Neural progenitor cell (in vitro differentiated cells): ENCODE data around the gene ITGA11. TPM values are rescaled to one million over a fixed set of nuclear protein-coding genes. Genes with fewer than 3 reads are reported as not detected.

ENCODE experiments used
- DNase-seq: peaks from one replicate; pipeline ENCODE4 v3.0.0-alpha.2; 2016; ENCODE audit warnings: low spot score
- H2AFZ ChIP-seq: fragments of 200-600 bp; sonication (generic); replicated peaks from 2 replicates; pipeline ENCODE4 v1.6.1; 2016; ENCODE audit warnings: antibody characterized with exemption
- H3F3A ChIP-seq: fragments of 200-600 bp; sonication (generic); 2 replicates; pipeline ENCODE4 v1.6.1; 2016; ENCODE audit warnings: antibody characterized with exemption, low read depth
- H3K27ac ChIP-seq: fragments of 200-600 bp; sonication (generic); 2 replicates; pipeline ENCODE4 v1.5.1; 2016; ENCODE audit warnings: mild to moderate bottlenecking
- H3K27me3 ChIP-seq: fragments of 200-600 bp; sonication (generic); 2 replicates; pipeline ENCODE4 v1.6.1; 2016; ENCODE audit warnings: mild to moderate bottlenecking, moderate library complexity
- H3K36me3 ChIP-seq: fragments of 200-600 bp; sonication (generic); 2 replicates; pipeline ENCODE4 v1.5.1; 2016
- H3K4me1 ChIP-seq: fragments of 200-600 bp; sonication (generic); 2 replicates; pipeline ENCODE4 v1.6.1; 2016; ENCODE audit warnings: mixed run types
- H3K4me2 ChIP-seq: fragments of 200-600 bp; sonication (generic); 2 replicates; pipeline ENCODE4 v1.6.1; 2016
- H3K4me3 ChIP-seq: fragments of 200-600 bp; sonication (generic); 2 replicates; pipeline ENCODE4 v1.5.1; 2016
- H3K79me2 ChIP-seq: fragments of 200-600 bp; sonication (generic); 2 replicates; pipeline ENCODE4 v1.6.1; 2016; ENCODE audit warnings: low read depth
- H3K9ac ChIP-seq: fragments of 200-600 bp; sonication (generic); 2 replicates; pipeline ENCODE4 v1.6.1; 2016
- H3K9me3 ChIP-seq: fragments of 200-600 bp; sonication (generic); 2 replicates; pipeline ENCODE4 v1.5.1; 2016; ENCODE audit warnings: low read depth
- H4K20me1 ChIP-seq: fragments of 200-600 bp; sonication (generic); 2 replicates; pipeline ENCODE4 v1.6.1; 2016; ENCODE audit warnings: low read depth
- H3K27ac Mint-ChIP-seq: 3 replicates; pipeline ENCODE4 v1.8.0; 2021; ENCODE audit warnings: mixed read lengths
- H3K27me3 Mint-ChIP-seq: 2 replicates; pipeline ENCODE4 v1.8.0; 2022; ENCODE audit warnings: low read depth, mild to moderate bottlenecking, inconsistent platforms, moderate library complexity, mixed read lengths; ENCODE audit not compliant: insufficient read depth
- H3K36me3 Mint-ChIP-seq: 3 replicates; pipeline ENCODE4 v1.8.0; 2021; ENCODE audit warnings: mixed read lengths
- H3K4me1 Mint-ChIP-seq: 3 replicates; pipeline ENCODE4 v1.8.0; 2021; ENCODE audit warnings: mixed read lengths
- H3K4me3 Mint-ChIP-seq: 3 replicates; pipeline ENCODE4 v1.8.0; 2021; ENCODE audit warnings: mild to moderate bottlenecking, moderate library complexity, mixed read lengths
- H3K9me3 Mint-ChIP-seq: 3 replicates; pipeline ENCODE4 v1.8.0; 2020; ENCODE audit warnings: mixed read lengths
- EZH2 ChIP-seq: fragments of 200-600 bp; sonication (generic); IDR thresholded peaks from 2 replicates; pipeline ENCODE4 v1.6.1; 2017; ENCODE audit warnings: antibody characterized with exemption, mild to moderate bottlenecking, moderate library complexity
- EZH2phosphoT487 ChIP-seq: fragments of 200-600 bp; sonication (generic); IDR thresholded peaks from 2 replicates; pipeline ENCODE4 v1.6.1; 2017; ENCODE audit warnings: antibody characterized with exemption
- total RNA-seq: library from RNA; depleted of rRNA; stranded (reverse); fragments of >200 nt; gene quantifications from 2 replicates; pipeline ENCODE4 v1.2.3, GENCODE V29; 2015; ENCODE audit warnings: low replicate concordance
- TF ChIP-seq, protein P1 (sequence below): fragments of 200-600 bp; sonication (generic); IDR thresholded peaks from 2 replicates; pipeline ENCODE4 v1.5.1; 2017; ENCODE audit warnings: antibody characterized with exemption, mild to moderate bottlenecking

The ITGA11 gene
- total RNA-seq, 1 donor from 2014 or later, result not detected

DNA sequence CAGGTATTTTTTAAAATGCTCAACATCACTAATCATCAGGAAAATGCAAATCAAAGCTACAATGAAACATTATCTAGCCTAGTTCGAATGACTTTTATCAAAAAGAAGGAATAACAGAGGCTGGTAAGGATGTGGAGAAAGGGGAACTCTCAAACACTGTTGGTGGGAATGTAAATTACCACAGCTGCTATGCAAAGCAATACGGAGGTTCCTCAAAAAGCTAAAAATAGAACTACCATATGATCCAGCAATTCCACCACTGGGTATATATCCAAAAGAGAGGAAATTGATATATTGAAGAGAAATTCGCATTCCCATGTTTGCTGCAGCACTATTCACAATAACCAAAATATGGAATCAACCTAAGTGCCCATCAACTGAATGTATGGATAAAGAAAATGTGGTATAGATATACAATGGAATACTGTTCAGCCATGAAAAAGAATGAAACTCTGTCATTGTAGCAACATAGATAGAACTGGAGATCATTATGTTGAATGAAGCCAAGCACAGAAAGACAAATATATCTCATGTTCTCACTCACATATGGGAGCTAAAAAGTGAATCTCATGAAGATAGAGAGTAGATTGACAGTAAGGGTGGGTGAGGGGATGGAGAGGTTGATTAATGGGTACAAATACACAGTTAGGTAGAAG is 182.8 kb downstream of the ITGA11 start:
- H3K9me3 ChIP-seq, result peaks cover 6% of the 10 kb centered on the region
- Mint-ChIP-seq H3K36me3 (no peaks in the 10 kb centered on the region), H3K9me3 (peaks cover 7% of the 10 kb centered on the region), H3K27ac (no peak overlapping the region), H3K27me3 (peaks cover 4% of the 10 kb centered on the region), H3K4me3 (no peak overlapping the region), H3K4me1 (no peaks in the 10 kb centered on the region)
- H3K27me3 ChIP-seq, result no peaks in the 10 kb centered on the region
- TF ChIP-seq, protein P1, sequence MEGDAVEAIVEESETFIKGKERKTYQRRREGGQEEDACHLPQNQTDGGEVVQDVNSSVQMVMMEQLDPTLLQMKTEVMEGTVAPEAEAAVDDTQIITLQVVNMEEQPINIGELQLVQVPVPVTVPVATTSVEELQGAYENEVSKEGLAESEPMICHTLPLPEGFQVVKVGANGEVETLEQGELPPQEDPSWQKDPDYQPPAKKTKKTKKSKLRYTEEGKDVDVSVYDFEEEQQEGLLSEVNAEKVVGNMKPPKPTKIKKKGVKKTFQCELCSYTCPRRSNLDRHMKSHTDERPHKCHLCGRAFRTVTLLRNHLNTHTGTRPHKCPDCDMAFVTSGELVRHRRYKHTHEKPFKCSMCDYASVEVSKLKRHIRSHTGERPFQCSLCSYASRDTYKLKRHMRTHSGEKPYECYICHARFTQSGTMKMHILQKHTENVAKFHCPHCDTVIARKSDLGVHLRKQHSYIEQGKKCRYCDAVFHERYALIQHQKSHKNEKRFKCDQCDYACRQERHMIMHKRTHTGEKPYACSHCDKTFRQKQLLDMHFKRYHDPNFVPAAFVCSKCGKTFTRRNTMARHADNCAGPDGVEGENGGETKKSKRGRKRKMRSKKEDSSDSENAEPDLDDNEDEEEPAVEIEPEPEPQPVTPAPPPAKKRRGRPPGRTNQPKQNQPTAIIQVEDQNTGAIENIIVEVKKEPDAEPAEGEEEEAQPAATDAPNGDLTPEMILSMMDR, result no peak
- TF ChIP-seq EZH2phosphoT487, result no peak
- TF ChIP-seq EZH2, result no peak
- H3K27ac ChIP-seq, result no peak overlapping the region
- no peaks in the 10 kb centered on the region for H4K20me1 ChIP-seq
- no peaks in the 10 kb centered on the region for H3F3A ChIP-seq
- H3K36me3 ChIP-seq, result no peaks in the 10 kb centered on the region
- no peaks in the 10 kb centered on the region for H3K4me1 ChIP-seq
- no peak for DNase-seq
- H3K9ac ChIP-seq, result no peak overlapping the region
- H2AFZ ChIP-seq, result no peak overlapping the region
- H3K79me2 ChIP-seq, result no peaks in the 10 kb centered on the region
- no peak overlapping the region for H3K4me2 ChIP-seq
- H3K4me3 ChIP-seq, result no peak overlapping the region

Other genes starting within 250 kb of the ITGA11 start
- gene CALML4, start 226.8 kb downstream of the ITGA11 start, total RNA-seq, result 9.0 and 22.7 TPM in 2 replicates
- gene CLN6, start 202.4 kb downstream of the ITGA11 start, total RNA-seq, result 24.4 and 41.9 TPM in 2 replicates
- gene FEM1B, start 154.4 kb downstream of the ITGA11 start, total RNA-seq, result 57.2 and 80.0 TPM in 2 replicates
- gene CORO2B, start 146.8 kb upstream of the ITGA11 start, total RNA-seq, result 1.0 and 3.3 TPM in 2 replicates